Limb (tissue), 2 donors: Measurements from ENCODE around the gene NEO1.
"Not testable (repeated sequence)": the region's sequence is repeated elsewhere in the genome, so short reads cannot be mapped to it uniquely, and the experiment has no call there.

ENCODE experiments used
- DNase-seq, 2 donors: peaks; one replicate each; pipeline ENCODE4 v3.0.0-alpha.2; 2016; ENCODE audit errors: extremely low spot score in 2 of 2

Gene NEO1

DNA sequence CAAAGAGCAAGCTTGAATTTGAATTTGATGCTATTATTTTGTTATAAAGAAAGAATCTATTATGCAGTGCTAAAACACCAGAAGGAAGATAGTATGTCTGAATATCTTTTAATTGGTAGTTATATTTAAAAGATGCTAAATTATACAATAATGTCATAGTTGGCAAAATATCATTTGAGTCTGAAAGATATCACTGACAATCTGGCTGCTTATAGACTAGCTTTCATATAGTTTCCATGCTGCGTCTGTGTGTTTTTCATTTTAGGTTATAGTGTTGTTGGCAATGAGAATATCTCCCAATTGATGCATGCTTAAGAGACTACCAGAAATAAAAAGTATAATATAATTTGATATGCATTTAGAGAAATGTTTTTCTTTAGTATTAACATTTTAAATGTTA, 142.9 kb downstream of the NEO1 start:
- DNase-seq = no peak

DNA sequence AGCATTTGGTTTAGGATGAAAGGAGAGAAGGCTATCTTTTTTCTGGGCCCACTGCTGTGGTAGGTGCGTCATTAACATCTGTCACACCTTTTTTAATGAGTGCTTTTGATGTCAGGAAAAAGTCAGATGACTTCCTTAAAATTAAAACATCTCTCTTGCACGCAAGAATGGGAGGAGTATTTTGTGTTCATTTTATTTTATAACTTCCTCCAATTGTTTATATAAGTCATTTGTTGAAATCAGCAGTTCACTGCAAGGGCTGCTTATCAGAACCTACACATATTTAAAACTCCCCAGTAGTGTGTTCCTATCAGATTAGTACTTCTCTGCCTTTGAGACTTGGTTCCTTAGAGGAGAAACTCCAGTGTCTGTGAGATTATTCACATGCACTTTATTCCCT, 143.8 kb downstream of the NEO1 start:
- no peak for DNase-seq

DNA sequence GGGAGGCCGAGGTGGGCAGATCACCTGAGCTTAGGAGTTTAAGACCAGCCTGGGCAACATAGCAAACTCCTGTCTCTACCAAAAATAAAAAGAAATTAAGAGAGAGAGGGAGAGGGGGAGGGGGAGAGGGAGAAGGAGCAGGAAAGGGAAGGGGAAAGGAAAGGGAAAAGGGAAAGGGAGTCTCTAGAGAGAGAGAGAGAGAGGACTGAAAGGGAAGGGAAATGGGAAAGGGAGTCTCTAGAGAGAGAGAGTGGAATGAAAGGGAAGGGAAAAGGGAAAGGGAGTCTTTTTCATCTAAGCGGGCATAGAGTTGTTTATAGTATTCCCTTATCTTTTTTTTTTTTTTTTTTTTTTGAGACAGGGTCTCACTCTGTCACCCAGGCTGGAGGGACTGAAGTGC, 148.1 kb downstream of the NEO1 start:
- no peak for DNase-seq

DNA sequence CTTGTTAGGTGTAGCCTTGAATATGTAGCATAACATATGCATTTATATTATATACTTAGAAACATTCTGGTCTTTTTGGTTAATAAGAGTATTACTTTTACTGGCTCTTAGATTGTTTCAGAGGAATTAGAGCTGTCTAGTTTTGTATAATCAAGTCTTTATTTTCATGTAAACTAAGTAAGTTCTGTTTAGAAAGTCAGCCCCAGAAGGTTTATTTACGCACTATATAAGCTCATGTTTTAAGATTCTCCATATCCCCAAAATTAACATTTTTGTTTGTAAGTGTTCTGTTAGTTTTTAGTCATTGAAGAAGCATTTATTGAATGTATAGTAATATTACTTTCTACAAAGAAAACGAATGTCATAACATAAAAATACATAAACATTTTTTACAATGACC, 158.4 kb downstream of the NEO1 start:
- DNase-seq = no peak

DNA sequence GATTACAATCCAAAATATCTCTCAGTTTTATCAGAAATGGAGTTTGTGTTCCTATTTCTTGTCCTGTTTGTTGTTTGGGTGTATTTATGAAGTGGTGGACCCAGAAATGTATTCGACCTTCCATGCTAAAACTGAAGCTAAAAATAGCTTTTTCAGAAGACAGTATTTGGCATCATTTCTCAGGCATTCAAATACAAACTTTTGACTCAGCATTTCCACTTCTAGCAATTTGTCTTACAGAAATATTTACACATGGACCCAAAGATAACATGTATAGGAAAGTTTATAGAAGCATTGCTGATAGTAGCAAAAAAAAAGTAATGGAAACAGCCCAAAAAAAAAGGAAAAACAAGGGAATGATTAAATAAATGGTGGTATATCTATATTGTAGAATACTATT, 160.2 kb downstream of the NEO1 start:
- no peak for DNase-seq

DNA sequence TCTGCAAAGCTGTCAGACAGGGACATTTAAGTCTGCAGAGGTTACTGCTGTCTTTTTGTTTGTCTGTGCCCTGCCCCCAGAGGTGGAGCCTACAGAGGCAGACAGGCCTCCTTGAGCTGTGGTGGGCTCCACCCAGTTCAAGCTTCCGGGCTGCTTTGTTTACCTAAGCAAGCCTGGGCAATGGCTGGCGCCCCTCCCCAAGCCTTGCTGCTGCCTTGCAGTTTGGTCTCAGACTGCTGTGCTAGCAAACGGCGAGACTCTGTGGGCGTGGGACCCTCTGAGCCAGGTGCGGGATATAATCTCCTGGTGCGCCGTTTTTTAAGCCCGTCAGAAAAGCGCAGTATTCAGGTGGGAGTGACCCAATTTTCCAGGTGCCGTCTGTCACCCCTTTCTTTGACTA, 169.2 kb downstream of the NEO1 start:
- DNase-seq = not testable (repeated sequence)

DNA sequence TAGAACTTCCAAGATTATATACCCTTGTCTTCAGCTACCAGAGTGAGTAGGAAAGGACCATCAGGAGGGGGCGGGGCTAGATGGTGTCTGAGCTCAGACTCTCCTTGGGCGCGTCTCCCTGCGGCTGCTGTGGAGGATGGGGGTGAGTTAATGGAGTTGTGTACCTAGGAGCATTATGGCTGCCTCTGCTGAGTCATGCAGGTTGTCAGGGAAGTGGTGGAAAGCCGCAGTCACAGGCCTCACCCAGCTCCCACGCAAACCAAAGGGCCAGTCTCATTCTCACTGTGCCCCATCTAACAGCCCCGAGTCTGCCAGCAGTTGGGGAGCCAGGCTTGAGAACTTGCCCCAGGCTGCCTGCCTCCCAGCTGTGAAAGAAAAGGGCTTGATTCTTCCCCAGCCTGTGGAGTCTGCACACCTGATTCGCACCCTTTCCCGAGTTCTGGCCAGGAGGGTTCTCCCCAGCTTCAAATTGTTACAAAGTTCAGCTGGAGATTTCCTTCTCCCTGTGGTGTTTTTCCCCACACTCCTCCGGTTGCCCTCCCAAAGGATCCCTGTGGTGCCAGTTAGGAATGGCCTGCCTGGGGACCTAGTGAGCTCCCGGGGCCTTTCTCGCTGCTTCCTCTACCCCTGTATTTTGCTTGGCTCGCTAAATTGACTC, 173.2 kb downstream of the NEO1 start:
- DNase-seq = no peak

DNA sequence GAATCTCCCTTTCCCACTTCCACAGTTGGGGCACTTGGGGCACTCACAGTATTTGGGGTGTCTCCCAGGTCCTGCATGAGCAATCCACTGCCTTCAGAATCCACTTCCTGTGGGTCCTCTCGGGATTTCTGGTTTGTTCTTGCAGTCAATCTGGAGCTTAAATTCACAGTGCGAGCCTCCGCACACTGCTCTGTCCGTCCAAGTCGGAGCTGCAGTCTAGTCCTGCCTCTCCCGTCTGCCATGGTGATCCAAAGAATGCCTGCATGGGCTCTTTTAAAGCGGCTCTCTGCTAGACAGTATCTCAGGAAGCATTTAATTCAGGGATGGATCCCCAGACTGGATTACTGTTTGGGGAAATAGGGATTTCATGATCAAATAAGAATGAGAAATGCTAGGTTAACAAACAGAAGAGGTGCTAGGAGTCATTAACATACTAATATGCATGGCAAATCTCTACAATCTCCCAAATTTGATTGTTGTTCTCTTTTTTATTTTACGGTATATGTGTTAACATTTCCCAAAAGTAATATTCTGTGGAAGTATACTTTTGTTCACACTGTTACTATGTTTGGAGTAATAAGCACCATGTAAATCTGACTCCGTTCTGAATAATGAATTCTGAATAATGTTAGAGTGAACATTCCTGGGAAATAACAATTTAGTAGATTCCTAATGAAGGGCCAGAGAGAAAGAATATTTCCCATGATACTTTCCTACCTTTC, 174.0 kb downstream of the NEO1 start:
- DNase-seq = no peak

DNA sequence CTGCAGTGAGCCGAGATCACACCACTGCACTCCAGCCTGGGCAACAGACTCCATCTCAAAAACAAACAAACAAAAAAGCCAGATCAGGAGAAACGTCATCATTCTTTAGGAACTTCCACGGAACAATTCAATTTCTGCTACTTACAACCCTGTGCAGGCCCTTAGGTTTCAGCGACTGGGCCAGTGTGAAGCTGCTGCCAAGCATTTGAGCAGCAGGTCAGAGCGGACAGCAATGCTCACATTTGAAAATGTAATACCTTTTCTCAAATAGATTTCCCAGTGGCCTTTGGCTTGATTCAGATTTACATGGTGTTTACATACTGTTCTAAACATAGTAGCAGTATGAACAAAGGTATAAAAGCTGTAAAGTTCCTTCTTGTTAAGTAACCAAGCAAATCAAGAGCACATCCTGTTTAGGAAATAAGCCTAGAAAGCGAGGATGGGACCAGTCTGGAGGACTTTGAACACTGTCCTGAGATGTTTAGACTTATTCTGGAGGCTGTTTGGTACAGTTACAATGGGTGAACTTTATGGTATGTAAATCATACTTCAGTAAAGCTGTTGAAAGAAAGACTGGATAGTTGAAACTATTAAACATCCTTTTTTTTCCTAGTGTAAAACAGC, 175.3 kb downstream of the NEO1 start:
- DNase-seq = no peak

DNA sequence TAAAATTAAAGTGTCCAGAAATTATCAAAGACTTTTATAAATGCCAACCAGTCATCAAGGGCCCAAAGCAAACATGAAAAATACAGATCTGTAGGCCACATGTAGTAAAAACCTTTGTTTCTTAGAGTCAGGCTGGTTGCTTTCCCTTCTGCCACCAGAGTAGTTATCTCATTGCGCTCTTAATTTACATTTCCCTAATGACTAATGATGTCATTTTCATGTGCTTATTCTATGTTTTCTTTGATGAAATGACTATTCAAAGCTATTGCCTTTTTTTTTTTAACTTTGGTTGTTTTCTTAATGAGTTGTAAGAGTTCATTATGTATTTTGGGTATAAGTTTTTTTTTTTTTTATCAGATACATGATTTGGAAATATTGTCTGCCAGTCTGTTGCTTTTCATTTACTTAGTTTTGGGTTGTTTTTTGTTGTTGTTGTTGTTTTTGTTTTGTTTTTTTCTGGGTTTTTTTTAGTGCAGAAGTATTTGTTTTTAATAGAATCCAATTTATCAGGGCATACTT, 175.9 kb downstream of the NEO1 start:
- no peak for DNase-seq

DNA sequence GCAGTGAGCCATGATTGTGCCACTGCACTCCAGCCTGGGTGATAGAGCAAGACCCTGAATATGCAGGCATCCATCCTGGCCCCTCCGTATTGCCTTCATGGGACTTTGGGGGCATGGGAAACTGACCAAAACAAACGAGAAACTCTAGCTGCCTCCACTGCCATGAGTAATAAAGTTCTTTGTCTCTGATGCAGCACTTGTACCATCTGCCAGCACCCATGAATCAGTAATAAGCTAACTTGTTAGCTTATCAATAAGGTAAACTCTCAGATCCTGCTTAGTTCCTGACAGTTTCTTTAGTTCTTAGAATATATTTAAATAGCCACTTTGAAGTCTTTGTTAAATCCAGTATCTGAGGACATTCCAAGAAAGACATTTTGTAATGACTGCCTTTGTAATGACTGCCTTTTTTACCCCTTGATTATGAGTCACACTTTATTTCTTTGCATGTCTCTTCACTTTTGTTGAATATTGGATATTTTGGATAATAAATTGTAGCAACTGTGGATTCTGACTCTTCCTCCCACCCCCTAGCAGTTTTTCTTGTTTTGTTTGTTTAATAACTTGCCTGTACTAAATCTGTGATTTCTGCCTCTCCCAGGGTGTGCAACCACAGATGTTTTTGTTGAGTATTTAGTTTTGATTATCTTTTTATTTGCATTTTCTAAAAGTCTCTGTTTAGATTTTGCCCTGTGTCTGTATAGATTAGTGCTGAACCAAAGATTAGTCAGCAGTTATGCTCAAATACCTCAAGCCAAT, 179.6 kb downstream of the NEO1 start:
- no peak for DNase-seq

DNA sequence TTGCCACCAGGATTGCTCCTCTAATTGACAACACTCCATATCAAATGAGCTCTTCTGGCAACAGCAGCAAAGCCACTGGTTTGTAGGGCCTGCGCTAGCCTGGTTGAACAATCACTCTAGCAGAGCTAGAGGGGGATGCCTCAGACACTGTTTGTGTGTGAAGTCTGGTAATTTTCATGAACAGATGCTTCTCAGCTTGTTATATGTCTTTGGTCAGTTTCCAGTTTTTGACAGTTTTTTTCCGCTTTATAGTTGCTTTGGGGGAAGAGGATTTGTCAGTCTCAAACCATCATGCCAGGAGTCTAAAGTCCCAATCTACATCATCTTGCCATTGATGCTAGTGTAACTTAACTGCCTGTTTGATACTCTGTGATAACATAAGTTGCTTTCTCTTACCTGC, 180.5 kb downstream of the NEO1 start:
- DNase-seq = no peak

DNA sequence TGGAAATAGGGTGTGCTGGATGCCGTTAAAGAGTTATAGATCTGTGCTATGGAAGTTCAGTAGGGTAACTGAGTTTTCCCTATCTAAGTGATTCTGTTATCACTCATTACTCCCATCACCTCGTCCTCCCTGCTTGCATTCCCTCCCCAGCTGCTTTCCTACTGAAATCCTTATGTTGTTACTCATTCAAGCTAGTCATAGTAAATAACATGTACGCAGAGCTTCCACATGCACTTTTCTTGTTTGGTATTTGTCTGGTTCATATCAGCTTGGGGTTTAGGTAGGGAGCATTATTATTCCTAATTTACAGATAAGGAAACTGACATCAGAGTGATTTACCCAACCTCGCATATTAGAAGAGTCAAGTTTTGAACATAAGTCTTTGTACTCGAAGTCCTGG, 181.4 kb downstream of the NEO1 start:
- no peak for DNase-seq

DNA sequence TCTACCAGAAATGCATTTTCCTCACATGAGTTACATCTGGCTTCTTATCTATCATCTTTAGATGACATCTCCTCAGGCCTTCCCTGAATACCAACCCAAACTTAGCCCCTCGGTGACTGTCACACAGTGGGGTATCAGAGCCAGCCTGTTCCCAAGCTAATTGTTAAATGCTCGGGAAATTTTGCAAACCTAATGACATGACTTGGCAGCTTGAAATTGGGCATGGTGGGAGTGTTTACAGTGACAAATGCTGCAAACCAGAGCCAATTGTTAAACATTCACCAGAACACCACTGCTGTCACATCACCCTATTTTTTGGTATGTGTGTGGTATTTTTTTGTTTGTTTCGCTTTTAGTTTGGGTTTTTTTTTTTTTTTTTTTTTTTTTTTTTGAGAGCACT, 185.6 kb downstream of the NEO1 start:
- no peak for DNase-seq

DNA sequence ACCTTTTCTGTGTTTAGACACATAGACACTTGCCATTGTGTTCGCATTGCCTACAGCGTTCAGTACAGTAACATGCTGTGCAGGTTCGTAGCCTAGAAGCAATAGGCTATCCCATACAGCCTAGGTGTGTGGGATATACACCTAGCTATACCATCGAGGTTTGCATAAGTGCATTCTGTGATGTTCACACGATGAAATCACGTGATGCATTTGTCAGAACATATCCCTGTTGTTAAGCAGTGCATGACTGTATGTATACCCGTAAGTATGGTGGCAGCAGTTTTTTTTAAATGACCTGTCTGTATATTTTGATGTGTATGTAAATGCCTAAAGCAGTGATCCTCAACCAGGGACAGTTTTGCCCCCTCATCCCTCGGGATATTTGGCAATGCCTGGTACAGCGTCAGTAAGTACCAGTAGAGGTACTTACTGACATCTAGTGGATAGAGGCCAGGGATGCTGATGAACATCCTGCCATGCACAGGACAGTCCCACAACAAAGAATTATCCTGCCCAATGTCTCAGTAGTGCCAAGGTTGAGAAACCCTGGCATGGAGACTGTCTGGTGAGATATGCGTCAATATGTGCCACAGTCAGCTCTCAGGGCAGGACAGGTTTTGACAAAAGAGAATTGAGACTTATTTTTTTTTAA, 187.4 kb downstream of the NEO1 start:
- no peak for DNase-seq

DNA sequence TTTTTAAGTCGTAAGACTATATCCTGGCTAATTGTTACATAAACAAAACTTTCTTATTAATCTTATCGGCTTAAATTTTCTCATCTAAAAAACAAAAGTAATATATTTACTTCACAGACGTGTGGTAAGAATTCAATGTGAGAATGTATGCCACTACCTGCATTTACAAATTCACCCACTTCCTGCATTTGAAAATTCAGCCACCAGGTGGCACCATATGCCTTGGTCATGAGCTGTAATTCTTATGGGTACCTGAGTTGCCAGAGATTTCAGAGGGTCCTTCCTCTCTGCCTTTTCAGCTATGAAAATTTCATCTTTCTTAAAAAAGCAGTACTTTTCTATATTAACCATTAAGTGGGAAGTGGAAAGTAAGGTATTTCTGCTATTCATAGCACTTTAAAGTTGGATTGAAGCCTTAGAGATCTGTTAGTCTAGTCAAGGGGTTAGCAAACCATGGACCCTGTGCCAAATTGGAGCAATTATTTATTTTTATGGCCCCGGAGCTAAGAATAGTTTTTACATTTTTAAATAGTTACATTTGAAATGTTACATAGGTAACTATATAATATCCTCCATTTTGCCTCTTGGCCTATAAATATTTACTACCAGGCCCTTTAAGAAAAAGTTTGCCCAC, 188.7 kb downstream of the NEO1 start:
- peak; percentile 66 to 81 for DNase-seq

DNA sequence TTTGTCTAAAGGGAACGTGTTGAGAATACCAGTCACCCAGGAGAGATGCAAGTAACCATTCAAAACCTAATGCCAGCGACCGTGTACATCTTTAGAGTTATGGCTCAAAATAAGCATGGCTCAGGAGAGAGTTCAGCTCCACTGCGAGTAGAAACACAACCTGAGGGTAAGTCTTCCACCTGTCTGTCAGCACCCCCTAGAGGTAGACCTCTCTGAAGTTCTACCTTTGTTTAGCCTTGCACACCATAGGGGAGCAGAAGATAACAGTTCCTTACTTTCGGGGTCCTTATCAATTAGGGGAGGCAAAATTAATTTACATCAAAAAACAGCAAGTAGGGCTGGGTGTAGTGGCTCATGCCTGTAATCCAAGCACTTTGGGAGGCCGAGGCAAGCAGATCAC, 192.1 kb downstream of the NEO1 start:
- no peak for DNase-seq

DNA sequence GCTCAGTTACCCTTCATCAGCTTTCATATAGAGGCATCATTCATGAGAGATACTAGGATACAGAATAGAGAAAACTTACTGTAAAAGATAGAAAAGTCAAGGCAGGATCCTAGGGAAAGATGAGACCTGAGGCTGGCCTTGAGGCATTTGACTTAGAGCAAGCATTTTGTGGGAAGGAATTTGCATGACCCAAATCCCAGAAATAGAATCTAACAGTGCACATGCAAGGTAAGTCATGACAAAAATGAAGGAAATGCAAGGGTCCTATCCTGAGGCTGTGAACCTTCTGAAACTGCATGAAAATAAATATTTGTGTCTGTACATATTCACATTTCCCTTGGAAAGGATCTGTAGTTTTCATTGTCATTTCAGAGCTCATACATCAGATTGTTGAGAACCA, 194.2 kb downstream of the NEO1 start:
- no peak for DNase-seq

DNA sequence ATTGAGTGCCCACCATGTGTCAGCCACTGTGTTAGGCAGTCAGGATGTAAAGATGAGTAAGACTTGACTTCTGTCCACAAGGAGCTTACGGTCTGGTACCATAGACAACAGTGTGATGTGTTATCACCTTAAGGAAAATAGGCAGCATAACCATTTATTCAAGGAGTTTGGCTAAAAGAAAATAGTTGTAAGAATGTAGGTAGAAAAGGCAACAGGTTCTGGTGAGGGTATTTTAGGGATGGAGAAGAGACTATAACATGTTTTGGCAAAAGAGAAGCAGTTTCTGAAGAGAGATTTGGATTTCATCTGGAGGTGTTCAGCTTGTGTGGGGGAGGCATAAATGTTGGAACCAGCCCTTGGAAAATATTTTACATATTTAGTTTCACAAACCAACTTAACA, 194.6 kb downstream of the NEO1 start:
- no peak for DNase-seq

DNA sequence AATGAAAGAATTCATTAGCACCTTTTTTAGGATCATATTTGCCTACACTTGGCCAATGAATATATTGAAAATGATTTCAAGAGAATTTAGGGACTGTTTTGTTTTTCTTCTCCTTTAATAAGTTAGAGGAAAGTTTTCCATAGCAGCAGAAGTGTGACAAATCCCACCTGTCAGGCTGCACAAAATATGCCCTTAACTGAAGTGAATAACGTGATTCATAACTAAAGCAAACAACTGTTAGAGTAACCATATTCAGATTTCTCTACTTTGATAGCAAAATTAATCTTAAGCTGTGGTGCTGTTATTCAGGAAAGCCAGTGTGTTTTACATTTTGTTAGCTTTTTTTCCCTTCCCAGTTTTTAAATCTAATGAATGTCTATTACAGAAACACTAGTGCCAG, 195.1 kb downstream of the NEO1 start:
- DNase-seq = no peak

DNA sequence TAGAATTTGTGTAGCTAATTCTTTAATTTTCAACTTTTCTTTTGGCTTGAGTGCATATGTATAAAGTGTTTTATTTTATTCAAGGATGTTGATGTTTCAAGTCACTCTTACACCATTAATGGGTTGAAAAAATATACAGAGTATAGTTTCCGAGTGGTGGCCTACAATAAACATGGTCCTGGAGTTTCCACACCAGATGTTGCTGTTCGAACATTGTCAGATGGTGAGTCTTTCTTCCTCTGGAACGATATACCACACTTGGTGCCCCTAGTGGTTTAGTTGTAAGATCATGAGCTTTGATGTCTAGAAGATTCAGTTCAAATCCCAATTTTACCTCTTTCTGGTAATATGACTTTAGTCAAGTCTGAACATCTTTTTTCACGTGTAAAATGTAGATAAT, 197.2 kb downstream of the NEO1 start:
- no peak for DNase-seq
